Astrocyte (in vitro differentiated cells and primary cell): ENCODE data around the gene SVOPL. TPM values are rescaled to one million over a fixed set of nuclear protein-coding genes. Genes with fewer than 3 reads are reported as not detected.

ENCODE experiments used
- DNase-seq: peaks from one replicate; pipeline ENCODE4 v3.0.0-alpha.2; 2010; ENCODE audit warnings: low read depth
- FAIRE-seq: peaks from 2 replicates; lab custom pipeline; 2011; peaks lifted over from hg19 to GRCh38; lab: Jason Lieb, UNC
- H2AFZ ChIP-seq: 2 replicates; pipeline ENCODE4 v1.6.0; 2012; ENCODE audit warnings: low read depth, low read length, inconsistent platforms
- H3K27ac ChIP-seq: 2 replicates; pipeline ENCODE4 v1.5.1; 2011; ENCODE audit warnings: low read depth, low read length, inconsistent platforms
- H3K27me3 ChIP-seq: 2 replicates; pipeline ENCODE4 v1.6.0; 2011; ENCODE audit warnings: low read length, inconsistent platforms; ENCODE audit not compliant: insufficient read depth
- H3K36me3 ChIP-seq: 2 replicates; pipeline ENCODE4 v1.5.1; 2011; ENCODE audit warnings: low read length, inconsistent platforms; ENCODE audit not compliant: insufficient read depth
- H3K4me1 ChIP-seq: 2 replicates; pipeline ENCODE4 v1.5.1; 2011; ENCODE audit warnings: low read length, inconsistent platforms; ENCODE audit not compliant: insufficient read depth
- H3K4me2 ChIP-seq: 2 replicates; pipeline ENCODE4 v1.6.0; 2012; ENCODE audit warnings: low read length, inconsistent platforms
- H3K4me3 ChIP-seq: 2 replicates; pipeline ENCODE4 v1.5.1; 2011; ENCODE audit warnings: low read depth, mild to moderate bottlenecking, low read length, inconsistent platforms; ENCODE audit not compliant: insufficient read depth
- H3K79me2 ChIP-seq: 2 replicates; pipeline ENCODE4 v1.6.0; 2012; ENCODE audit warnings: mild to moderate bottlenecking, low read length, inconsistent platforms; ENCODE audit not compliant: insufficient read depth
- H3K9ac ChIP-seq: 2 replicates; pipeline ENCODE4 v1.6.0; 2012; ENCODE audit warnings: mild to moderate bottlenecking, low read length, inconsistent platforms
- H3K9me3 ChIP-seq: 2 replicates; pipeline ENCODE4 v1.5.1; 2012; ENCODE audit warnings: low read depth, mild to moderate bottlenecking, low read length, inconsistent platforms; ENCODE audit not compliant: insufficient read depth
- H4K20me1 ChIP-seq: 2 replicates; pipeline ENCODE4 v1.6.0; 2012; ENCODE audit warnings: low read length, inconsistent platforms; ENCODE audit not compliant: insufficient read depth
- H3K27ac Mint-ChIP-seq: one replicate; pipeline ENCODE4 v1.8.0; 2021; ENCODE audit warnings: mild to moderate bottlenecking, mixed read lengths; ENCODE audit not compliant: unreplicated experiment
- H3K27me3 Mint-ChIP-seq: one replicate; pipeline ENCODE4 v1.8.0; 2021; ENCODE audit warnings: low read depth, mixed read lengths; ENCODE audit not compliant: unreplicated experiment
- H3K36me3 Mint-ChIP-seq: one replicate; pipeline ENCODE4 v1.8.0; 2021; ENCODE audit warnings: low read depth, mixed read lengths; ENCODE audit not compliant: unreplicated experiment
- H3K4me1 Mint-ChIP-seq: one replicate; pipeline ENCODE4 v1.8.0; 2021; ENCODE audit warnings: low read depth, mixed read lengths; ENCODE audit not compliant: unreplicated experiment
- H3K4me3 Mint-ChIP-seq: one replicate; pipeline ENCODE4 v1.8.0; 2021; ENCODE audit warnings: mild to moderate bottlenecking, moderate library complexity, mixed read lengths; ENCODE audit not compliant: unreplicated experiment
- H3K9me3 Mint-ChIP-seq: one replicate; pipeline ENCODE4 v1.8.0; 2021; ENCODE audit warnings: mild to moderate bottlenecking, mixed read lengths; ENCODE audit not compliant: unreplicated experiment
- EZH2 ChIP-seq: IDR thresholded peaks from 2 replicates; pipeline ENCODE4 v1.6.1; 2012; ENCODE audit warnings: mild to moderate bottlenecking, low read length, inconsistent platforms; ENCODE audit not compliant: insufficient read depth
- total RNA-seq: library from RNA; stranded (reverse); gene quantifications from 2 replicates; pipeline ENCODE4 v1.2.1, GENCODE V29; 2021
- TF ChIP-seq, protein P1 (sequence below): IDR thresholded peaks from 2 replicates; pipeline ENCODE4 v1.5.1; 2011; ENCODE audit warnings: low read depth, mild to moderate bottlenecking, inconsistent platforms, low read length, moderate library complexity; ENCODE audit not compliant: insufficient read depth

Gene SVOPL
- total RNA-seq, 1 donor from 2014 or later = 0.34 TPM

DNA sequence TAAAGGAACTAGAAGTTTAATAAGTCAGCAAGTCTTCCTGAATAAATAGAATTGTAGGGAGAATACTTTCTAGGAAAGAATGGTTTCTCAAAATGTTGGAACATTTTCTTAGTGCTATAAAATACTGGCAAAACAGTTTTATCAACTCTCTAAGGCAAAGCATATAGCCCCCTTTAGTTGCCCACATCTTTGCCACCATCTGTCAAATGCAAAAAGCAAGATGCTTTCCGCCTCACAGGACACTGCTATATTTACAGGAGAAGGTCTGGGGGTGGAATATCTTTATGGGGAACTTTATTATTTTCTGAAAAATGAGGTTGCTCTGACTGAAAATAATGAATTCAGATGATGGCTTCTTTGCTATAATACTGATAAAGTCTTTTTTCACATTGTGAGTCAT, 78.3 kb downstream of the SVOPL start:
- Histone ChIP-seq H3K4me3 (no peak overlapping the region), H3K9me3 (no peaks in the 10 kb centered on the region), H4K20me1 (no peaks in the 10 kb centered on the region), H3K27me3 (no peaks in the 10 kb centered on the region), H3K36me3 (no peaks in the 10 kb centered on the region), H3K79me2 (no peaks in the 10 kb centered on the region), H2AFZ (no peak overlapping the region), H3K9ac (no peak overlapping the region), H3K4me1 (no peaks in the 10 kb centered on the region), H3K27ac (no peak overlapping the region), H3K4me2 (no peak overlapping the region)
- no peaks in the 10 kb centered on the region for H3K9me3 Mint-ChIP-seq
- FAIRE-seq (no peak), DNase-seq (no peak)
- no peak overlapping the region for H3K4me3 Mint-ChIP-seq
- TF ChIP-seq, protein P1, sequence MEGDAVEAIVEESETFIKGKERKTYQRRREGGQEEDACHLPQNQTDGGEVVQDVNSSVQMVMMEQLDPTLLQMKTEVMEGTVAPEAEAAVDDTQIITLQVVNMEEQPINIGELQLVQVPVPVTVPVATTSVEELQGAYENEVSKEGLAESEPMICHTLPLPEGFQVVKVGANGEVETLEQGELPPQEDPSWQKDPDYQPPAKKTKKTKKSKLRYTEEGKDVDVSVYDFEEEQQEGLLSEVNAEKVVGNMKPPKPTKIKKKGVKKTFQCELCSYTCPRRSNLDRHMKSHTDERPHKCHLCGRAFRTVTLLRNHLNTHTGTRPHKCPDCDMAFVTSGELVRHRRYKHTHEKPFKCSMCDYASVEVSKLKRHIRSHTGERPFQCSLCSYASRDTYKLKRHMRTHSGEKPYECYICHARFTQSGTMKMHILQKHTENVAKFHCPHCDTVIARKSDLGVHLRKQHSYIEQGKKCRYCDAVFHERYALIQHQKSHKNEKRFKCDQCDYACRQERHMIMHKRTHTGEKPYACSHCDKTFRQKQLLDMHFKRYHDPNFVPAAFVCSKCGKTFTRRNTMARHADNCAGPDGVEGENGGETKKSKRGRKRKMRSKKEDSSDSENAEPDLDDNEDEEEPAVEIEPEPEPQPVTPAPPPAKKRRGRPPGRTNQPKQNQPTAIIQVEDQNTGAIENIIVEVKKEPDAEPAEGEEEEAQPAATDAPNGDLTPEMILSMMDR = no peak
- no peak for TF ChIP-seq EZH2
- peaks cover 7% of the 10 kb centered on the region for H3K27me3 Mint-ChIP-seq
- H3K27ac Mint-ChIP-seq = no peak overlapping the region
- H3K36me3 Mint-ChIP-seq = no peaks in the 10 kb centered on the region
- no peaks in the 10 kb centered on the region for H3K4me1 Mint-ChIP-seq

DNA sequence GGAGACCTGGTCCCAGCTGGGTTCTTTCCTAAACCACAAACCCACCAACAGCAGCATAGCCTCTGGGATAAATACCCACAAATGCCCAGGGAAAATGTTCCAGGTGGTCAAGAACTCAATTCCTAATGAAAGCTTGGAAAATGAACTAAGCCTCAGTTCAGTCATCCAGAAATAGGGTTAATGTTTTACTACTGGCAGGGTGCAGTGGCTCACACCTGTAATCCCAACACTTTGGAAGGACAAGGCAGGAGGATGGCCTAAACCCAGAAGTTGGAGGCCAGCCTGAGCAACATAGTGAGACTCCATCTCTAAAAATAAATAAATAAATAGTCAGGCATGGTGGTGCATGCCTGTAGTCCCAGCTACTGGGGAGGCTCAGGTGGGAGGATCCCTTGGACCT, 82.2 kb downstream of the SVOPL start:
- no peaks in the 10 kb centered on the region for H3K36me3 ChIP-seq

DNA sequence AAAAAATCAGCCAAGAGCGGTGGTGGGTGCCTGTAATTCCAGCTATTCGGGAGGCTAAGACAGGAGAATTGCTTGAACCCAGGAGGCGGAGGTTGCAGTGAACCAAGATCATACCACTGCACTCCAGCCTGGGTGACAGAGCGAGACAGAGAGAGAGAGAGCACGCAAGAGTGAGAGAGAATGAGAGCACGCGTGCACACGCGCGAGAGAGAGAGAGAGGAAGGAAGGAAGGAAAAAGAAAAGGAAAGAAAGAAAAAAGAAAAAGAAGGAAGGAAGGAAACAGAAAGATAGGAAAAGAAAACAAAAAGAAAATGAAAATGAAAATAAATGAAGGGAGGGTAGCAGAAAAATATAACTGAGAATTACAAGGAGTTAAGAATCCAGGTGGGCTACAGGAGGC, 82.7 kb downstream of the SVOPL start:
- H3K9ac ChIP-seq = no peak overlapping the region

More for the DNA sequence above, 82.2 kb downstream of the SVOPL start:
- Mint-ChIP-seq H3K4me1 (no peaks in the 10 kb centered on the region), H3K36me3 (no peaks in the 10 kb centered on the region), H3K9me3 (no peaks in the 10 kb centered on the region), H3K4me3 (no peak overlapping the region), H3K27me3 (peaks cover 2% of the 10 kb centered on the region), H3K27ac (no peak overlapping the region)
- no peak overlapping the region for H2AFZ ChIP-seq
- no peaks in the 10 kb centered on the region for H3K9me3 ChIP-seq
- no peaks in the 10 kb centered on the region for H3K4me1 ChIP-seq
- DNase-seq (no peak), FAIRE-seq (no peak)
- H3K9ac ChIP-seq = no peak overlapping the region
- H3K4me3 ChIP-seq = no peak overlapping the region
- no peaks in the 10 kb centered on the region for H3K27me3 ChIP-seq
- no peaks in the 10 kb centered on the region for H4K20me1 ChIP-seq
- H3K4me2 ChIP-seq = no peak overlapping the region
- TF ChIP-seq, protein P1 = no peak
- no peak for TF ChIP-seq EZH2
- H3K27ac ChIP-seq = no peak overlapping the region
- no peaks in the 10 kb centered on the region for H3K79me2 ChIP-seq

More for the DNA sequence above, 82.7 kb downstream of the SVOPL start:
- DNase-seq (no peak), FAIRE-seq (no peak)
- no peaks in the 10 kb centered on the region for H3K79me2 ChIP-seq
- no peaks in the 10 kb centered on the region for H3K9me3 ChIP-seq
- no peak overlapping the region for H3K4me3 ChIP-seq
- no peak overlapping the region for H3K27ac ChIP-seq
- no peak overlapping the region for H3K27ac Mint-ChIP-seq
- peaks cover 2% of the 10 kb centered on the region for H3K9me3 Mint-ChIP-seq
- H4K20me1 ChIP-seq = no peaks in the 10 kb centered on the region
- H3K4me1 ChIP-seq = no peaks in the 10 kb centered on the region
- H2AFZ ChIP-seq = no peak overlapping the region
- no peak overlapping the region for H3K4me3 Mint-ChIP-seq
- H3K27me3 Mint-ChIP-seq = peaks cover 2% of the 10 kb centered on the region
- H3K4me1 Mint-ChIP-seq = no peaks in the 10 kb centered on the region
- H3K36me3 ChIP-seq = no peaks in the 10 kb centered on the region
- TF ChIP-seq EZH2 = no peak
- TF ChIP-seq, protein P1 = no peak
- H3K36me3 Mint-ChIP-seq = no peaks in the 10 kb centered on the region
- no peak overlapping the region for H3K4me2 ChIP-seq
- H3K27me3 ChIP-seq = no peaks in the 10 kb centered on the region
